Measurements from ENCODE around the gene MRPL54.

Gene MRPL54

DNA sequence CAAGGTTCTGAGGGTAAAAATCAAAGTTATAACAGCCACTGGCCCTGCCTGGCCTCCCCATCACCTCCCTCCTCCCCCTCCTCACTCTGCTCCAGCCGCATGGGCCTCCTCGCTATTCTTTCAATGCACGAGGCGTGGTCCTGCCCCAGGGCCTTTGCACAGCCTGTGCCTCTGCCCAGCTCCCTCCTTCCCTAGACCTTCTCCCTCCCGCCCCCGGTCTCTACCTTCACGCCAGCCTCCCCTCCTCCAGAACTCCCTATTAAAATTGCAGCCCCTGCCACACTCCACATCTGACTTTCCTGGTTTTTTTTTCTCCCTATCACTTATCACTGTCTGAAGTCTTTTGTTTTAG, 6.2 kb downstream of the MRPL54 start:
- DNase-seq (ENCODE audit: low read depth in 2 of 2) = no peak

DNA sequence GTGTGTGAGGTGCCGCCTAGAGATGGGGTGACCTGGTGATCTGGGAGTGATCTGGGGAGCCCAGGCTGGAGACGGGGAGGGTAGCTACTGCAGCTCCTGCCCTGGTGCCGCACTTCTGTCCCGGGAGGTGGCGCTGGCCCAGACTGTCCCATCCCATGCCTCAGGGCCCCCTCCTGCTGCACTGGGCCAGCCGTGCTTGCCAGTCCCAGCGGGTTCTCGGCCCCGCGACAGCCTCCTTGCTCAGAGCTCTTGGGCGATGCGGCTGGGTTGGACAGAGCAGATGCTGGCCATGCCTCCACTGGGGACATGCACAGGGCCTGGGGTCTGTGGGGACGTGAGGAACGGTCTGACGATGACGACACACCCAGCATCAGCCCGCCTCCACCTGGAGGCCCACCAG, 7.0 kb downstream of the MRPL54 start:
- DNase-seq (ENCODE audit: low read depth in 2 of 2) = no peak

- no peak for DNase-seq (ENCODE audit: low read depth in 2 of 2)
Measured at GRCh38 chr19:3770136-3770999, 7.9 kb downstream of the MRPL54 start.

- no peak for DNase-seq (ENCODE audit: low read depth in 2 of 2)
Measured at GRCh38 chr19:3771000-3771905, 8.8 kb downstream of the MRPL54 start.

- no peak for DNase-seq (ENCODE audit: low read depth in 2 of 2)
Measured at GRCh38 chr19:3771906-3772455, 9.5 kb downstream of the MRPL54 start, which contains the start of gene RAX2. RAX2 (minus strand) TSS chr19:3772228; CDS start chr19:3771742, 486 bp downstream.

- DNase-seq (ENCODE audit: low read depth in 2 of 2) = no peak
Measured at GRCh38 chr19:3773814-3774515, 11.5 kb downstream of the MRPL54 start.

- no peak for DNase-seq (ENCODE audit: low read depth in 2 of 2)
Measured at GRCh38 chr19:3774621-3775373, 12.3 kb downstream of the MRPL54 start.

DNA sequence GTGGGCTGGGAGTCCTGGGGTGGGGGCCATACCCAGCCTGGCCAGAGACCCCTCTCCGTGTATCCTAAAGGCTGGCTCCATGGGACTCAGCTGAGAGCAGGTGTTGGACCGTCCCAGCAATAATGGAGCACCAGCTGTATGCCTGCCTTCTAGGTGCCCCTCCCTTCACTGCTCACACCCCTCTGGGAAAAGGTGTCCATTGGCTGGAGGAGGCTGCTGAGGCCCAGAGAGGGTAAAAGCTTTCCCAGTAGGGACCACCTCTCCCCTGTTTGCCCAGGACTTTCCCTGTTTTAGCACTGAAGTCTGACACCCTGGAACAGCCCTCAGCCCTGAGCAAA, 12.9 kb downstream of the MRPL54 start:
- no peak for DNase-seq (ENCODE audit: low read depth in 2 of 2)

- DNase-seq (ENCODE audit: low read depth in 2 of 2) = no peak
Measured at GRCh38 chr19:3775831-3776230, 13.3 kb downstream of the MRPL54 start.

- no peak for DNase-seq (ENCODE audit: low read depth in 2 of 2)
Measured at GRCh38 chr19:3776479-3777040, 14.1 kb downstream of the MRPL54 start.

DNA sequence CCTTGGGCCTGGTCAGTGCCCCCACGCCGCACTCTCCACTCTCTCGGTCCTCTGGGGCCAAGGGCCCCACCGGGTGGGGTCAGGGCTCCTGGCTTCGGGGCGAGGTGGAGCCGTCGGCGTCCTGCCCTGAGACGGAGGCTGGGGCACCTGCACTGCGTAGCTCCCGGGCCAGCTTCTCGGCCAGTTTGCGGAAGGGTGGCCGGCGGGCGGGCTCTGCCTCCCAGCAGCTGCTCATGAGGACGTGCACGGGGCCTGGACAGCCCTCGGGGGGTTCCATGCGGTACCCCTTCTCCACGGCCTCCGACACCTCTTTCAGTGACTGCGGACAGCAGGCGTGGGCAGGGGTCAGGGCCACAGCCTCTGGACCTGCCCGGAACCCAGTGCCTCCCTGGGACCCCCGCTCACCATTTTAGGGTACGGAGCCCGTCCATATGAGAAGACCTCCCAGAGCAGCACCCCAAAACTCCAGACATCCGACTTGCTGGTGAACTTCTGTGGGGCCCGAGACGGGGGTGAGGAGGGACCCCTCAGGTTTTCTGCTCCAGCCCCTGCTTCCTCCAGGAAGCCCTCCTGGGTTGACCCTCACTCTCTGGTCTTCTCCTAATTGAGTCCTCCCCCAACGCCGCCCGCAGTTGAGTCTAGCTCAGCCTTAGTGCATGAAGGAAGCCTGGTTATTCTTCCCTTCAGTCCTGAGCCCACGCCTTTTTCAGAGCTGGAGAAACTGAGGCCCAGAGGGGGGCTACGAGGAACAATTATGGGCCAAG, 15.8 kb downstream of the MRPL54 start:
- DNase-seq (ENCODE audit: low read depth in 2 of 2) = no peak

DNA sequence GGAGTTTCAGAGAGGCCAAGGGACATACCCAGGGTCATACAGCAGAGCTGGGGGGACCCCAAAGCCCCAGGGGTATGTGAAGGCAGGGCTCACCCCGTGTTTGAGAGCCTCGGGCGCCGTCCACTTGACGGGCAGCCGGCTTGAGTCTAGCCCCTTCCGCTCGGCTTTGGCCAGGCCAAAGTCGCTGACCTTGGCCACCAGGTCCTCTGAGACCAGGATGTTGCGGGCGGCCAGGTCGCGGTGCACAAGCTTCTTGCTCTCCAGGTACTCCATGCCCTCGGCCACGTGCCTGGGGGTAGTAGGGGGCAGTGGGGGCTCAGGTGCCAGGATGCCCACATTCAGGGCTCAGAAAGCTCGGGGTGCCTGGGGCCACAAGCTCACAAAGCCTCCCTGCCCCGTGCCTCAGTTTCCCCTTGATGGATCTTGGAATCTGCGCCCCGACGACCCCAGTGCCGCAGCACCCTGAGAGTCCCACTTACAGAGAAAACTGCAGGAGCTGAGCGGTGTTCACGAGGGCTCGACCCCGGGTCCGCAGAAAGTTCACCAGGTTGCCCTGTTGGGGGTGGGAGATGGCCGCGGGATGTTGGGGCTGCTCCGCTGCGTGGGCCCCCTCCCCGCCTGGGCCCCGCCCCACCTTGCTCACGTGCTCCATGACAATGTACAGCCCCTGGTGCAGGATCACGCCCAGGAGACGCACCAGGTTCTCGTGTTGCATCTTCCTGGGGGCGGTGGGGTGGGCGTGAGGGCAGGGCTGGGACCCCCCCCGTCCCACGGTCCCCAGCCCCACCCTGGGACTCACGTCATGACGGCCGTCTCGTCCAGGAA, 16.6 kb downstream of the MRPL54 start:
- no peak for DNase-seq (ENCODE audit: low read depth in 2 of 2)

- no peak for DNase-seq (ENCODE audit: low read depth in 2 of 2)
Measured at GRCh38 chr19:3780786-3781304, 18.4 kb downstream of the MRPL54 start.

- no peak for DNase-seq (ENCODE audit: low read depth in 2 of 2)
Measured at GRCh38 chr19:3781603-3782002, 19.1 kb downstream of the MRPL54 start.

DNA sequence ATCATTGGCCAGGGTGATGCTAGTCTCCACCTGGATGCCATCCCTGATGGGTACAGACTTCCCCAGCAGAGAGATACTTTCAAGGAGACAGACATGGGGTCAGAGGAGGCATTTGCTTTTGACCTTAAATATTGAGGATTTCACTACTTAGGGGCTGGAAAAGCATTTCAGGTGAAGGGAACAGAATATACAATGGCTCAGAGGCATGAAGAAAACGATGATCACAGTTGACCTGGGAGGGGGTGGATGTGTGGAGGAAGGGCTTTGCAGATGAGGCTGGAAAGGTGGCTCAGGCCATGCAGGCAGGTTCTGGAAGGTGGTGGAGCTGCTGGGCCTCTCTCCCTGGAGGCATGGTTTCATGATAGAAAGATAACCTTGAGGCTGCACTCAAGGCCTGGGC, 19.8 kb downstream of the MRPL54 start:
- DNase-seq (ENCODE audit: low read depth in 2 of 2) = no peak

- DNase-seq (ENCODE audit: low read depth in 2 of 2) = no peak
Measured at GRCh38 chr19:3782903-3783302, 20.4 kb downstream of the MRPL54 start.

DNA sequence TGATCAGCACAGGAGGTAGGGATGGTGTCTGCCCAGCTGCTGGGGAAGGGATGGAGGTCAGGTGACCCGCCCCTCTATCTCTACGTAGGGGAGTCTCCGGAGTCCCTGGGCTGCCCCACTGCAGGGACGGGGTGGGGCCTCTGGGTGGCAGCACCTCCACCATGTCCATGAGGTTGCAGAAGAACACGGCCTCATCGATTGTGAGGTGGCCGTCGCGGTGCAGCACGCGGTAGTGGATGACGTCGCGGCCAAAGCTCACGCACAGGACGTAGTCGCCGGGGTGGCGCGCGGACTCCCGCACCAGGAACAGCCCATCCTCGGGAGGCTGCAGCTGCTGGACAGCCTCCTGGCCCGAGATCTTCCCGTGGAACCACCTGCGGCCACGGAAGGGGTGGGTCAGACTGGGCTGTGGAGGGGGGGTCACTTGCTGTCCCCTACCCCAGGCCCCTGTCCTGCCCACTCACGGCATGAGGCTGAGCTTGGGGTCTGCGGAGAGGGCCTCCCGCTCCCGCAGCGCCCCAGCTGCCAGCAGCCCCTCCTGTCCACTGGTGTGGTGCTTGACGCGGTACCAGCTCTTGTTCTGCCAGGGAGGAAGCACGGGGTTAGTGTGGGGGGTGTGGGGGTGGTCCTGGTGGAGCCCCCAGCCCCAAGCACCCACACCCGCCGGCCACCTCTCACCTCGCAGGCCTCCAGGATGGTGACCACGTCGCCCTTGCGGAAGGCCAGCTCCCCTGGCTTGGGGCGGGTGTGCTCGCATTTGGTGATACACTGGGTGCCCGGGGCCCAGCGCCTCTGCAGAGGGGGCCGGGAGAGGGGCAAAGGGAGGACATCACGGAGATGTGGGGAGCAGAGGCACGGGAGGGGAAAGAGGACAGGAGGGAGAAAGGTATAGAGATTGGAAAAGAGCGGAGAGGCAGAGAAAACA, 21.4 kb downstream of the MRPL54 start:
- peak in 1 of 2 donors; percentile 39 for DNase-seq (ENCODE audit: low read depth in 2 of 2)

All from stimulated activated CD4-positive, alpha-beta T cell treated with anti-CD3 and anti-CD28 coated beads, Interleukin-1b, Interleukin-23, amount 100 ng/mL, for 4 hours (primary cell).